GM19455 (cell line): Measurements from ENCODE around the gene RNU4-1.

ENCODE experiments used
- ATAC-seq: cut with Tn5 transposase; IDR thresholded peaks from one replicate; pipeline ENCODE4 v1.9.1; 2021; ENCODE audit not compliant: unreplicated experiment

The RNU4-1 gene

GRCh38 chr12:120290609-120291305, 2.3 kb downstream of the RNU4-1 start:
- ATAC-seq, result no peak

DNA sequence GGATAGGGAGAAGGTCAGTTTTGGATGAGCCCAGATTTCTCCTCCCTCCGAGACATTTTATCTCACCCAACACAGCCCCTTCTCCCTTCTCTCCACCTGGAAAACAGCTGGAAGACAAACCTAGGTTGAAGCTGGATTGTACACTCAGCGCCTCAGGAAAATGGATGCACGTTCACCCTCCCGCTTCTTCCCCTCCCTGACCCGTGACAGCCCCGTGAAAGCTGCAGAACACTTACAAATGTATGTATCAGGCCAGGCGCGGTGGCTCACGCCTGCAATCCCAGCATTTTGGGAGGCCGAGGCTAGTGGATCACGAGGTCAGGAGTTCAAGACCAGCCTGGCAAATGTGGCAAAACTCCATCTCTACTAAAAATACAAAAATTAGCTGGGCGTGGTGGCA, 5.5 kb downstream of the RNU4-1 start:
- ATAC-seq, result no peak

DNA sequence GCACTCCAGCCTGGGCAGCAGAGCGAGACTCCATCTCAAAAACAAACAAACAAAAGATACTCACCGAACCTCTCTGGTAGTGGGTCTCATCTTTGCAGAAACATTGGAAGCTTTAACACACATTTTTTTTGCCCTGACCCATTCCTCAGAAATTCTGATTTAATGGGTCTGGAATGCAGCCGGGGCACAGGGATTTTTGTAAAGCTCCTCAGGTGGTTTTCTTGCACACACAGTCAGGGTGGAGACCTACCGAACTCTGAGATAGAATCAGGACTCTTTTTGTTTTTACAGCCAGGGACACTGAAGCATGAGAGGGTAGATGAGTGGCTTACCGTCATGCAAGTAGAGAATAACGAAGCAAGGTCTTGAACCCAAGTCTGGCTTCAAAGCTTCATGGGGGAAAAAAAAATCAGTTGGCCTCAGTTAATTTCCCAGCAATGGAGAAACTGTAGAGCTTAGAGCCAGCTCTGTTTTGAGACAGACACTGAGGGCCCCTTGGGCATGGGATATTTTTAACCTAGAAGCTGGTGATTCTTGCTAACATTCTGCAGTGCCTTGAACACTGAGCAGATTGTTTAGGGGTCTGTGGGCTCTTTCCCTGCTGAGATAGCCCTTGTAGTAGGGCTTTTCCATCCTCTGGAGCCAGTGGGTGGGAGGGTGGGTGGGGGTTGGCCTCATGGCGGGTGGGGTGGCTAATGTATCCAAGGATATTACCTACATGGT, 6.1 kb downstream of the RNU4-1 start:
- no peak for ATAC-seq

GRCh38 chr12:120284381-120284780, 8.7 kb downstream of the RNU4-1 start:
- ATAC-seq, result no peak

DNA sequence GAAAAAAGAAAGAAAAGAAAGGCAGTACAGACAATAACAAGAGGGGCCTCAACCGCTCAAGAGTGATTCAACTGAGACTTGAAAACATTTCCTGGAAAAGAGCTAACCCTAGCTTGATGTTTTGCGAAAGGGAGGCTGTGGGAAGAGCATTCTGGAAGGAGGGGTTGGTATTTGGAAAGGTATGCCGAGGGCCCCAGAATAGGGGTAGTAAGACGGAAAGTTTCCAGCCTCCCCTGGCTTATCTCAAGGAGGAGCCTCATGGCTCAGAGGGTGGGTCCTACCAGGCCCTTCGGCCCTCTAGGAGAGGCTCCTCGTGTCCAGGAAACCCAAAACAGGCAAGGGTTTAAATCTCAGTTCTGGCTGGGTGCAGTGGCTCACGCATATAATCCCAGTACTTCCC, 9.7 kb downstream of the RNU4-1 start:
- ATAC-seq, result no peak

- no peak for ATAC-seq
Observed at GRCh38 chr12:120278137-120279069, 14.6 kb downstream of the RNU4-1 start.

GRCh38 chr12:120276734-120277133, 16.3 kb downstream of the RNU4-1 start:
- ATAC-seq, result no peak

DNA sequence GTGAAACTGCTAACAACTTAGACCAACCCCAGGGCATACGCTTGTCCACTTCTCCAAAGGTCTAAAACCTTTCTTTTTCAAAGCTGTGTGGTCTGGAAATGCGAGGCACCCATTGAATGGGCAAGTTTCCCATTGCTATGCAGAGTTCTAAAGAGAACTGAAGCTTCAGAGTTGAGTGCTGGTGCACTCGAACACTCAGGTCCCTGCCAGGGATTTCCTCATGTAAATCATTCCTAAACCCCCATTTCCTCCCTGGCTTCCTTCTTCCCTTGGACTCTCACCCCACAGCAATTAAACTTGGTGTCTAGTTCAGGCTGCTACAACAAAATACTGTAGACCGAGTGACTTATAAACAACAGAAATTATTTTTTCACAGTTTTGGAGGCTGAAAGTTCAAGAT, 25.3 kb downstream of the RNU4-1 start:
- no peak for ATAC-seq

GRCh38 chr12:120266180-120266870, 26.7 kb downstream of the RNU4-1 start:
- no peak for ATAC-seq

- peak; percentile 60 for ATAC-seq
Observed at GRCh38 chr12:120265473-120266179, 27.4 kb downstream of the RNU4-1 start, which contains the start of gene PXN. TSS of gene PXN (minus strand) at chr12:120265730. CDS start at chr12:120265629, 101 bp downstream.

- no peak for ATAC-seq
Observed at GRCh38 chr12:120264904-120265472, 28.0 kb downstream of the RNU4-1 start.

- ATAC-seq, result no peak
Observed at GRCh38 chr12:120264086-120264903, 28.7 kb downstream of the RNU4-1 start.

- no peak for ATAC-seq
Observed at GRCh38 chr12:120263748-120264085, 29.3 kb downstream of the RNU4-1 start.

GRCh38 chr12:120262852-120263747, 29.9 kb downstream of the RNU4-1 start:
- ATAC-seq, result no peak

DNA sequence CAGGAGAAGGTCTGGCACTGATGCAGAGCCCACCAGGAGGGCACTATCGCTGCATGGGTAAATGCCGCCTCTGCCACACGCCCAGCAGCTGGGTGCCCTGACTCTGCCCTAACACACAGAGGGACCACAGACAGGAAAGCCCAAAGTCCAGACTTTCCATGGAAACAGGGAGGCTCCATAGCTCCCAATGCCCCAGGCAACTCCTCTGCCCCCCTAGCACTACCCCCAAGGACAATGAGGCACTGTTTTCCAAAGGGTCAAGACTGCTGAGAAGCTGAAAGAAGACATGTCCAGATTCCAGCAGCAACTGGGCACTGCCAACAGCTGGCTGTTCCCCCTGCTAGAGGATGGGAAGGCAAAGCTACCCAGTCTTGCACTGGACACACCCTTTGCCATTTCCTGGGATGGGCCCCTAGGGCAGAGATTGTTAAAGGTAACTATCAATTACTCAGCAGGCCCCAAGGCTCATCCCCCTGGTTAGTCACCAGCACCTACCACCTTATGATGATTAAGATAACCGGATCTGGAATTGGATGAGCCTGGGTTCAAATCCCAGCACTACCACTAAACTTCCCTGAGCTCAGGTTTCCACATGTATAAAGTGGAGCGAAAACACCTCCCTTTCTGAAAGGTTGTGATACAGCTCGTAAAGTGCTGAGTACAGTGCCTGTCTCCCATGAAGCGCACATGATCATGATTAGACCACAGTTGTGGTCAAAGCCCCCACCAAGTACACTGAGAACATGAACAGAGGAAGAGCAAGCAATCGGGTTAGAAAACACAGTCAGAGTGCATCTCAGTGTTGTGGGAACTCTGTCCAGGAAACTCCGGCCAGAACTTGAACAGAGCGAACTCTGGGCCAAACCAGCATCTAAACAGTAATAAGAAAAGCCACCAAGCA, 30.8 kb downstream of the RNU4-1 start:
- ATAC-seq, result no peak

DNA sequence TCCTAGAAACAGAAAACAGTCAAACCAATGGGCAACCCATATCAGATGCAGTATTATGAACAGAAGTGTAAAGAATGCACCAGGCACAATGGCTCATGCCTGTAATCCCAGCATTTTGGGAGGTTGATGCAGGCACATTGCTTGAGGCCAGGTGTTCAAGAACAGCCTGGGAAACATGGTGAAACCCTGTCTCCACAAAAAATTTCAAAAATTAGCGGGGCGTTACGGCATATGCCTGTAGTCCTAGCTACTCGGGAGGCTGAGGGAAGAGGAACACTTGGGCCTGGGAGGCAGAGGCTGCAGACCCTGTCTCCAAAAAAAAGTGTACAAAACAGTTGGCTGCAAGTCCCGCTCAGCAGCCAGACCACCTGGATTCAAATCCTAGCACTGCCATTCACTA, 32.4 kb downstream of the RNU4-1 start:
- ATAC-seq, result no peak
